ENCODE measurements around the gene MVK.

GRCh38 chr12:109553906-109554500, 19.6 kb upstream of the MVK start:
- no peak for TF ChIP-seq CTCF (IDR thresholded peaks at IDR 0.05; ENCODE audit: low read depth, low read length, missing input control)
- no peak for TF ChIP-seq RAD21 (IDR thresholded peaks at IDR 0.05)
- no peak for TF ChIP-seq REST (IDR thresholded peaks at IDR 0.05)
- TF ChIP-seq TAF1 (conservative IDR thresholded peaks at IDR 0.05): no peak

Data from liver (tissue), 3 donors.